ENCODE data around the gene ARHGDIA.

The ARHGDIA gene

DNA sequence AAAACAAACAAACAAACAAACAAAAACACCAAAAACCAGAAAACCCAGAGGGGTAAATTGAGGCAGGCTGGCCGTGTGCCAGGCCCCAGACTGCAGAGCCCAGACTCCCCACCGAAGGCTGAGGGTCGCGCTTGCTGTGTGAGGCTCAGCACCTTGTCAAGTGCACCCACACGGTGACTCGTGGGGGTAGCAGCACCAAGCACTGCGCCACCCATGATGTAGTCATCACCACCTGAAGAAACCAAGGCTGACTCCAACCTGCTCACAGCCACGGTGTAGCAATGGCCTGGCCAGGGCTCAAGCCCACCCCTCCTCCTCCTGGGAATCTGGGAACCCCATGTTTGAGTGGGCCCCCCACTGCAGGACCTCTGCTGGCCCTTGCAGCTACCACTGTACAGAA is 50.0 kb downstream of the ARHGDIA start:
- CTCF ChIA-PET, result no interaction called here
- POLR2A ChIA-PET, result interaction anchor here (1.5 to 1.7 kb wide), 2 partner anchors 10 to 12 kb away, joined by 3 to 16 read pairs; partner anchors contain the start of gene MCRIP1
- DNase-seq (ENCODE audit: extremely low spot score), result no peak
- TF ChIP-seq HDGF (IDR thresholded peaks at IDR 0.05; ENCODE audit: borderline replicate concordance) (no peak), NFRKB (IDR thresholded peaks at IDR 0.05) (no peak), SUZ12 (IDR thresholded peaks at IDR 0.05) (no peak), BHLHE40 (IDR thresholded peaks at IDR 0.05; ENCODE audit: borderline replicate concordance) (no peak), LEF1 (IDR thresholded peaks at IDR 0.05; ENCODE audit: borderline replicate concordance) (no peak), CTBP1 (IDR thresholded peaks at IDR 0.05; ENCODE audit: borderline replicate concordance) (no peak), FOXM1 (IDR thresholded peaks at IDR 0.05; ENCODE audit: borderline replicate concordance) (no peak), ARNT (IDR thresholded peaks at IDR 0.05) (no peak), TARDBP (IDR thresholded peaks at IDR 0.05) (no peak), FOXA1 (IDR thresholded peaks at IDR 0.05) (no peak), SP1 (IDR thresholded peaks at IDR 0.05) (no peak), ZNF384 (IDR thresholded peaks at IDR 0.05) (no peak), FOXK2 (IDR thresholded peaks at IDR 0.05) (no peak), L3MBTL2 (conservative IDR thresholded peaks at IDR 0.05) (no peak), ELF4 (IDR thresholded peaks at IDR 0.05) (no peak)
- TF ChIP-seq, protein P1, sequence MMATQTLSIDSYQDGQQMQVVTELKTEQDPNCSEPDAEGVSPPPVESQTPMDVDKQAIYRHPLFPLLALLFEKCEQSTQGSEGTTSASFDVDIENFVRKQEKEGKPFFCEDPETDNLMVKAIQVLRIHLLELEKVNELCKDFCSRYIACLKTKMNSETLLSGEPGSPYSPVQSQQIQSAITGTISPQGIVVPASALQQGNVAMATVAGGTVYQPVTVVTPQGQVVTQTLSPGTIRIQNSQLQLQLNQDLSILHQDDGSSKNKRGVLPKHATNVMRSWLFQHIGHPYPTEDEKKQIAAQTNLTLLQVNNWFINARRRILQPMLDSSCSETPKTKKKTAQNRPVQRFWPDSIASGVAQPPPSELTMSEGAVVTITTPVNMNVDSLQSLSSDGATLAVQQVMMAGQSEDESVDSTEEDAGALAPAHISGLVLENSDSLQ (IDR thresholded peaks at IDR 0.05), result no peak

DNA sequence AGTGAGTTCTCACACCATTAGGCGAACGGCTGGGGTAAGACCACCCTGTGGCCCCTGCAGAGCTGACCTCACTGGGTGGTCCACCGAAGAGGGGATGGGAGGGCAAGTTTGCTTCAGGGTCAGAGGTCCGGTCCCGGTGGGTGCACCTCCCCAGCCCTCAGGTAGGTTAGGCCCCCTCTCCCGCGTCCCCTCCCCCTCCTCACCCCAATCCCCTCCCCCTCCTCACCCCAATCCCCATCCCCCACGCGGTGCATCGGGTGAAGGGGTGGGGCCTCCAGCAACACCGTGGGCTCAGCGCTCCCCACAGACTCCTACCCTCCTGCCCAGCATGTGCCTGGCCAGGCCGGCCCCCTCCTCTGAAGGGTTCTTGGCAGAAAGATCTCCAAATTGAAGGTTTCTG is 51.4 kb downstream of the ARHGDIA start:
- ChIA-PET POLR2A (interaction anchor here (1.4 to 1.5 kb wide), 2 partner anchors 9 to 14 kb away, joined by 3 to 8 read pairs; partner anchors contain the start of gene MCRIP1), CTCF (no interaction called here)
- no peak for TF ChIP-seq FOXM1 (IDR thresholded peaks at IDR 0.05; ENCODE audit: borderline replicate concordance)
- no peak for TF ChIP-seq FOXA1 (IDR thresholded peaks at IDR 0.05)
- TF ChIP-seq CTBP1 (IDR thresholded peaks at IDR 0.05; ENCODE audit: borderline replicate concordance), result no peak
- no peak for TF ChIP-seq ZNF384 (IDR thresholded peaks at IDR 0.05)
- TF ChIP-seq BHLHE40 (IDR thresholded peaks at IDR 0.05; ENCODE audit: borderline replicate concordance), result no peak
- DNase-seq (ENCODE audit: extremely low spot score), result no peak

- TF ChIP-seq SUZ12 (IDR thresholded peaks at IDR 0.05) (no peak), NFRKB (IDR thresholded peaks at IDR 0.05) (no peak), HDGF (IDR thresholded peaks at IDR 0.05; ENCODE audit: borderline replicate concordance) (no peak), ZNF384 (IDR thresholded peaks at IDR 0.05) (no peak), SP1 (IDR thresholded peaks at IDR 0.05) (no peak), FOXA1 (IDR thresholded peaks at IDR 0.05) (no peak), BHLHE40 (IDR thresholded peaks at IDR 0.05; ENCODE audit: borderline replicate concordance) (no peak)
- CTCF ChIA-PET, result interaction anchor here (0.7 kb wide), 2 partner anchors 85 to 89 kb away, joined by 3 read pairs; no protein-coding TSS in a partner anchor
- POLR2A ChIA-PET, result interaction anchor here (0.9 to 1.2 kb wide), 3 partner anchors 12 to 49 kb away, joined by 3 to 5 read pairs (median 3); partner anchors contain the start of gene MCRIP1
- no peak for DNase-seq (ENCODE audit: extremely low spot score)
Measured at GRCh38 chr17:81817758-81818147, 53.4 kb downstream of the ARHGDIA start.

Data from HEK293T (cell line).